HCT116 (cell line): Measurements from ENCODE around the gene PLCB1. TPM values are rescaled to one million over a fixed set of nuclear protein-coding genes. Genes with fewer than 3 reads are reported as not detected.

Source experiments
- ATAC-seq: fragments of 200-7000 bp; cut with Tn5 transposase; 2 replicates; pipeline ENCODE4 v1.9.1; 2020; ENCODE audit warnings: mild to moderate bottlenecking, moderate library complexity
- BruUV-seq: library from RNA; stranded (reverse); fragments of 400-500 nt; replicated peaks from 2 replicates; lab custom pipeline; 2021; lab: Mats Ljungman, UMichigan
- CTCF ChIA-PET: fragments of 300-600 bp; sonication (Branson Sonifier 250); formaldehyde crosslinking; loops from one replicate; lab custom pipeline; 2021; ENCODE audit warnings: antibody characterized with exemption; lab: Charles Lee
- POLR2A ChIA-PET: fragments of 300-600, 350-600 bp; sonication (Branson Sonifier 250); formaldehyde crosslinking; loops from one replicate; lab custom pipeline; 2021; ENCODE audit warnings: antibody characterized with exemption; lab: Charles Lee
- RAD21 ChIA-PET, 2 experiments: fragments of 300-600 bp; sonication (Branson Sonifier 250); formaldehyde crosslinking; loops; one replicate each; lab custom pipeline; 2023; ENCODE audit warnings: low total read pairs in 2 of 2; ENCODE audit not compliant: uncharacterized antibody in 2 of 2, unreplicated experiment in 2 of 2, low non-redundant PET in 1 of 2; lab: Charles Lee
- DNase-seq: peaks from one replicate; pipeline ENCODE4 v3.0.0-alpha.2; 2010; ENCODE audit warnings: low read depth, low spot score
- H2AFZ ChIP-seq: fragments of 200-600 bp; shearing (Covaris generic), sonication (generic); 2 replicates; pipeline ENCODE4 v1.6.1; 2017; ENCODE audit warnings: low read depth, mixed run types, mixed read lengths, antibody characterized with exemption, low read length; ENCODE audit not compliant: poor library complexity, severe bottlenecking
- H3K27ac ChIP-seq: 2 replicates; pipeline ENCODE4 v1.5.1; 2012; ENCODE audit warnings: low read depth, low read length
- H3K27me3 ChIP-seq: fragments of 200-600 bp; sonication (generic); 2 replicates; pipeline ENCODE4 v1.6.1; 2016; ENCODE audit warnings: mixed run types, low read length, mixed read lengths; ENCODE audit not compliant: insufficient read depth
- H3K36me3 ChIP-seq, 2 experiments: fragments of 200-500 bp in 1 of 2; fragments of 200-600 bp in 1 of 2; sonication (Bioruptor generic) in 1 of 2; sonication (generic) in 1 of 2; 2 replicates each; pipeline versions ENCODE4 v1.5.1 to v1.6.1; 2014 to 2016; ENCODE audit warnings: low read length in 2 of 2, inconsistent platforms in 1 of 2, mixed read lengths in 1 of 2, mixed run types in 1 of 2; ENCODE audit not compliant: insufficient read depth in 2 of 2, control insufficient read depth in 1 of 2
- H3K4me1 ChIP-seq, 2 experiments: fragments of 200-600 bp in 1 of 2; sonication (generic) in 1 of 2; 2 replicates each; pipeline versions ENCODE4 v1.5.1 to v1.6.1; 2012 to 2017; ENCODE audit warnings: low read length in 2 of 2, inconsistent platforms in 1 of 2, mild to moderate bottlenecking in 1 of 2, mixed read lengths in 1 of 2, mixed run types in 1 of 2, moderate library complexity in 1 of 2; ENCODE audit not compliant: insufficient read depth in 2 of 2, control insufficient read depth in 1 of 2
- H3K4me2 ChIP-seq: fragments of 200-600 bp; sonication (generic); 2 replicates; pipeline ENCODE4 v1.6.1; 2017; ENCODE audit warnings: mixed run types, low read length, mixed read lengths
- H3K4me3 ChIP-seq, 2 experiments: fragments of 200-600 bp in 1 of 2; sonication (generic) in 1 of 2; replicated peaks in 1 of 2; 2 replicates each; pipeline ENCODE4 v1.5.1; 2011 to 2016; ENCODE audit warnings: low read length in 2 of 2, control low read depth in 1 of 2, low read depth in 1 of 2, mild to moderate bottlenecking in 1 of 2, mixed read lengths in 1 of 2, mixed run types in 1 of 2
- H3K79me2 ChIP-seq: fragments of 200-600 bp; sonication (generic); 2 replicates; pipeline ENCODE4 v1.6.1; 2017; ENCODE audit warnings: mild to moderate bottlenecking, mixed run types, low read length, moderate library complexity, mixed read lengths; ENCODE audit not compliant: insufficient read depth
- H3K9ac ChIP-seq: fragments of 200-600 bp; sonication (generic); 2 replicates; pipeline ENCODE4 v1.6.1; 2016; ENCODE audit warnings: low read length, mixed read lengths
- H3K9me2 ChIP-seq: fragments of 200-600 bp; sonication (generic), shearing (Covaris generic); 2 replicates; pipeline ENCODE4 v1.6.1; 2017; ENCODE audit warnings: mixed run types, mild to moderate bottlenecking, moderate library complexity; ENCODE audit not compliant: insufficient read depth
- H3K9me3 ChIP-seq, 2 experiments: fragments of 200-500 bp in 1 of 2; fragments of 200-600 bp in 1 of 2; sonication (Bioruptor generic) in 1 of 2; sonication (generic) in 1 of 2; 2 replicates each; pipeline ENCODE4 v1.6.1; 2014 to 2017; ENCODE audit warnings: low read length in 2 of 2, mixed read lengths in 2 of 2, inconsistent platforms in 1 of 2, low read depth in 1 of 2, mild to moderate bottlenecking in 1 of 2, mixed run types in 1 of 2, moderate library complexity in 1 of 2; ENCODE audit not compliant: control insufficient read depth in 1 of 2, insufficient read depth in 1 of 2
- H4K20me1 ChIP-seq: fragments of 200-600 bp; sonication (generic), shearing (Covaris generic); 2 replicates; pipeline ENCODE4 v1.6.1; 2017; ENCODE audit warnings: mixed run types, mild to moderate bottlenecking, moderate library complexity; ENCODE audit not compliant: insufficient read depth
- CEBPB ChIP-seq: IDR thresholded peaks from 2 replicates; pipeline ENCODE4 v1.6.1; 2012; ENCODE audit warnings: low read depth
- ELF1 ChIP-seq: IDR thresholded peaks from 2 replicates; pipeline ENCODE4 v1.6.1; 2012; ENCODE audit warnings: low read depth, borderline replicate concordance
- EZH2 ChIP-seq: fragments of 200-600 bp; sonication (generic); IDR thresholded peaks from 2 replicates; pipeline ENCODE4 v1.6.1; 2017; ENCODE audit warnings: antibody characterized with exemption, mixed run types
- FOSL1 ChIP-seq: IDR thresholded peaks from 2 replicates; pipeline ENCODE4 v1.6.1; 2012; ENCODE audit warnings: low read depth
- SP1 ChIP-seq: IDR thresholded peaks from 2 replicates; pipeline ENCODE4 v1.6.1; 2012; ENCODE audit warnings: low read depth
- TCF7L2 ChIP-seq: IDR thresholded peaks from 2 replicates; pipeline ENCODE4 v1.7.0; 2011; ENCODE audit warnings: borderline replicate concordance, inconsistent platforms; ENCODE audit not compliant: insufficient read depth, insufficient read length; ENCODE audit errors: extremely low read depth
- ZNF274 ChIP-seq: fragments of 200-500 bp; sonication (Bioruptor generic); IDR thresholded peaks from 2 replicates; pipeline ENCODE4 v1.6.1; 2014; ENCODE audit warnings: mild to moderate bottlenecking, low read depth, low read length, inconsistent platforms
- intact Hi-C: fragments of 100-400 bp; cut with micrococcal nuclease; formaldehyde crosslinking; loops from 2 replicates; pipeline ENCODE4 v1.10.0; 2022
- total RNA-seq: library from RNA; stranded (reverse); gene quantifications from one replicate; pipeline ENCODE4 v1.2.1, GENCODE V29; 2021; ENCODE audit not compliant: unreplicated experiment
- TF ChIP-seq, protein P1 (sequence below): IDR thresholded peaks from 2 replicates; pipeline ENCODE4 v1.6.1; 2012
- TF ChIP-seq, protein P2 (sequence below): IDR thresholded peaks from 2 replicates; pipeline ENCODE4 v1.6.1; 2012; ENCODE audit warnings: low read depth
- TF ChIP-seq, protein P3 (sequence below), 3 experiments: fragments of 200-600 bp in 1 of 3; sonication (generic) in 1 of 3; IDR thresholded peaks in 2 of 3; conservative IDR thresholded peaks in 1 of 3; 2 replicates each; pipeline ENCODE4 v1.5.1; 2012 to 2017; ENCODE audit warnings: low read depth in 2 of 3, low read length in 2 of 3, antibody characterized with exemption in 1 of 3, borderline replicate concordance in 1 of 3, control low read depth in 1 of 3, mild to moderate bottlenecking in 1 of 3, mixed read lengths in 1 of 3, mixed run types in 1 of 3, moderate library complexity in 1 of 3; ENCODE audit not compliant: insufficient read depth in 1 of 3

The PLCB1 gene
- total RNA-seq, 1 experiment from 2014 or later, result 15.8 TPM

DNA sequence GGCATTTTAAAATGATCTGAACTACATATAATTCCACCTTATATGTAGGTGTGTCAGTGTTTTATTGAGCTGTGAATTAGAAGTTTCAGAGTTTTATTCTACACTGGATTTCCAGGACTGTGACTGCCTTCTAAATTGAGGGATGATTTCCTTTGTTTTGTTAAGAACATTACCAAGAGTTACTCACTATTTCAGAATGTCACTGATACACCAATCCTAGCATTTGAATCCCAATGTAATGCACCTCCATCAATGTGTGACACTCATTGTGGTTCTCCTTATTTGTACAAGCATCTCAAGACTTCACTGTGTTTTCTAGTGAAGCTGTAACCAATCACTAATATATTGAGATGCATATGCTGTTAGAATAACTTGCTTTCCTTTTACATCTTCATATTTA lies 86.8 kb downstream of the PLCB1 start (continued):
- TF ChIP-seq ELF1 (no peak), TCF7L2 (no peak), ZNF274 (no peak), FOSL1 (no peak), CEBPB (no peak)
- TF ChIP-seq, protein P1, sequence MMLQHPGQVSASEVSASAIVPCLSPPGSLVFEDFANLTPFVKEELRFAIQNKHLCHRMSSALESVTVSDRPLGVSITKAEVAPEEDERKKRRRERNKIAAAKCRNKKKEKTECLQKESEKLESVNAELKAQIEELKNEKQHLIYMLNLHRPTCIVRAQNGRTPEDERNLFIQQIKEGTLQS, result no peak

DNA sequence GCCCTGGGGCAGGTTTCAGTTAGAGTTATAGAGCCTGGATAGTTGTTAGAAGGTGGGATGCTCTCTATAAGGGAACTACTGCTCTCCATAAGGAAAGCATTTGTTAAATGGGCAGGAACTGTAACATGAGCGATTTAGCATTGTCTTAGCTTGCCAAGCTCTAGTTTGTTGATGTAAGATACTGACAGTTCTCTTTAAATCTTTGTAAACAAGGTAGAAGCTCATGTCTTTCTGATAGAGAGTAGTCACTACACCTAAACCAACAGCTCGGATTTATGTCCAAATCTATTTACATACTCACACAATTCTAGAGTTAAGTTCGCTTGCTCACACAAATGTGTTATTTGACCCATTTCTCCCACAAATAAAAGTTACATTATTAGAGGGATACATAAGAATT lies 87.3 kb downstream of the PLCB1 start:
- Histone ChIP-seq H3K4me2 (no peak overlapping the region), H3K4me3 (no peak overlapping the region), H3K9me3 (no peaks in the 10 kb centered on the region), H2AFZ (no peak overlapping the region), H3K9me2 (no peaks in the 10 kb centered on the region), H3K4me1 (no peaks in the 10 kb centered on the region), H4K20me1 (no peaks in the 10 kb centered on the region), H3K27me3 (no peaks in the 10 kb centered on the region), H3K9ac (no peak overlapping the region), H3K36me3 (no peaks in the 10 kb centered on the region), H3K27ac (no peak overlapping the region), H3K79me2 (no peaks in the 10 kb centered on the region)
- intact Hi-C loops, result no loop called here
- RAD21 ChIA-PET, result no interaction called here
- BruUV-seq, result no TSS peak
- CTCF ChIA-PET, result no interaction called here
- POLR2A ChIA-PET, result no interaction called here
- TF ChIP-seq FOSL1 (no peak), ZNF274 (no peak), EZH2 (no peak), SP1 (no peak)
- TF ChIP-seq, protein P2, sequence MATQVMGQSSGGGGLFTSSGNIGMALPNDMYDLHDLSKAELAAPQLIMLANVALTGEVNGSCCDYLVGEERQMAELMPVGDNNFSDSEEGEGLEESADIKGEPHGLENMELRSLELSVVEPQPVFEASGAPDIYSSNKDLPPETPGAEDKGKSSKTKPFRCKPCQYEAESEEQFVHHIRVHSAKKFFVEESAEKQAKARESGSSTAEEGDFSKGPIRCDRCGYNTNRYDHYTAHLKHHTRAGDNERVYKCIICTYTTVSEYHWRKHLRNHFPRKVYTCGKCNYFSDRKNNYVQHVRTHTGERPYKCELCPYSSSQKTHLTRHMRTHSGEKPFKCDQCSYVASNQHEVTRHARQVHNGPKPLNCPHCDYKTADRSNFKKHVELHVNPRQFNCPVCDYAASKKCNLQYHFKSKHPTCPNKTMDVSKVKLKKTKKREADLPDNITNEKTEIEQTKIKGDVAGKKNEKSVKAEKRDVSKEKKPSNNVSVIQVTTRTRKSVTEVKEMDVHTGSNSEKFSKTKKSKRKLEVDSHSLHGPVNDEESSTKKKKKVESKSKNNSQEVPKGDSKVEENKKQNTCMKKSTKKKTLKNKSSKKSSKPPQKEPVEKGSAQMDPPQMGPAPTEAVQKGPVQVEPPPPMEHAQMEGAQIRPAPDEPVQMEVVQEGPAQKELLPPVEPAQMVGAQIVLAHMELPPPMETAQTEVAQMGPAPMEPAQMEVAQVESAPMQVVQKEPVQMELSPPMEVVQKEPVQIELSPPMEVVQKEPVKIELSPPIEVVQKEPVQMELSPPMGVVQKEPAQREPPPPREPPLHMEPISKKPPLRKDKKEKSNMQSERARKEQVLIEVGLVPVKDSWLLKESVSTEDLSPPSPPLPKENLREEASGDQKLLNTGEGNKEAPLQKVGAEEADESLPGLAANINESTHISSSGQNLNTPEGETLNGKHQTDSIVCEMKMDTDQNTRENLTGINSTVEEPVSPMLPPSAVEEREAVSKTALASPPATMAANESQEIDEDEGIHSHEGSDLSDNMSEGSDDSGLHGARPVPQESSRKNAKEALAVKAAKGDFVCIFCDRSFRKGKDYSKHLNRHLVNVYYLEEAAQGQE, result no peak
- TF ChIP-seq, protein P3, sequence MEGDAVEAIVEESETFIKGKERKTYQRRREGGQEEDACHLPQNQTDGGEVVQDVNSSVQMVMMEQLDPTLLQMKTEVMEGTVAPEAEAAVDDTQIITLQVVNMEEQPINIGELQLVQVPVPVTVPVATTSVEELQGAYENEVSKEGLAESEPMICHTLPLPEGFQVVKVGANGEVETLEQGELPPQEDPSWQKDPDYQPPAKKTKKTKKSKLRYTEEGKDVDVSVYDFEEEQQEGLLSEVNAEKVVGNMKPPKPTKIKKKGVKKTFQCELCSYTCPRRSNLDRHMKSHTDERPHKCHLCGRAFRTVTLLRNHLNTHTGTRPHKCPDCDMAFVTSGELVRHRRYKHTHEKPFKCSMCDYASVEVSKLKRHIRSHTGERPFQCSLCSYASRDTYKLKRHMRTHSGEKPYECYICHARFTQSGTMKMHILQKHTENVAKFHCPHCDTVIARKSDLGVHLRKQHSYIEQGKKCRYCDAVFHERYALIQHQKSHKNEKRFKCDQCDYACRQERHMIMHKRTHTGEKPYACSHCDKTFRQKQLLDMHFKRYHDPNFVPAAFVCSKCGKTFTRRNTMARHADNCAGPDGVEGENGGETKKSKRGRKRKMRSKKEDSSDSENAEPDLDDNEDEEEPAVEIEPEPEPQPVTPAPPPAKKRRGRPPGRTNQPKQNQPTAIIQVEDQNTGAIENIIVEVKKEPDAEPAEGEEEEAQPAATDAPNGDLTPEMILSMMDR (IDR thresholded peaks at IDR 0.05 in 2 of 3, conservative IDR thresholded peaks at IDR 0.05 in 1 of 3; ENCODE audit: borderline replicate concordance in 1 of 3, insufficient read depth in 1 of 3, low read depth in 2 of 3, low read length in 2 of 3), result no peak
- no peak for DNase-seq
- no peak for ATAC-seq
